Measurements from ENCODE around the gene EIF3D.

EIF3D gene

GRCh38 chr22:36550701-36551495 is 21.9 kb upstream of the EIF3D start:
- TF ChIP-seq CTCF (IDR thresholded peaks at IDR 0.05) = no peak
- DNase-seq (ENCODE audit: low spot score) = no peak
- Histone ChIP-seq H3K27ac (no peak overlapping the region), H3K4me3 (no peak overlapping the region)

- H3K4me3 ChIP-seq = no peak overlapping the region
- TF ChIP-seq CTCF (IDR thresholded peaks at IDR 0.05) = no peak
- peak overlapping the region in 1 of 2 donors; percentile 31 for H3K27ac ChIP-seq
- no peak for DNase-seq (ENCODE audit: low spot score)
Measured at GRCh38 chr22:36549033-36549432, 20.1 kb upstream of the EIF3D start.

- no peak for DNase-seq (ENCODE audit: low spot score)
- peak overlapping the region in 1 of 2 donors; percentile 31 for H3K27ac ChIP-seq
- no peak for TF ChIP-seq CTCF (IDR thresholded peaks at IDR 0.05)
- H3K4me3 ChIP-seq = no peak overlapping the region
Measured at GRCh38 chr22:36548606-36549005, 19.6 kb upstream of the EIF3D start.

GRCh38 chr22:36546932-36547331 is 18.0 kb upstream of the EIF3D start:
- DNase-seq (ENCODE audit: low spot score) = no peak
- TF ChIP-seq CTCF (IDR thresholded peaks at IDR 0.05) = no peak

GRCh38 chr22:36546092-36546804 is 17.3 kb upstream of the EIF3D start:
- no peak for TF ChIP-seq CTCF (IDR thresholded peaks at IDR 0.05)
- no peak overlapping the region for H3K27ac ChIP-seq
- no peak for DNase-seq (ENCODE audit: low spot score)

More at GRCh38 chr22:36546932-36547331, 18.0 kb upstream of the EIF3D start:
- H3K27ac ChIP-seq = no peak overlapping the region
- no peak overlapping the region for H3K4me3 ChIP-seq

GRCh38 chr22:36544107-36544620 is 15.2 kb upstream of the EIF3D start:
- DNase-seq (ENCODE audit: low spot score) = no peak
- Histone ChIP-seq H3K27ac (no peak overlapping the region), H3K4me3 (no peak overlapping the region)
- TF ChIP-seq CTCF (IDR thresholded peaks at IDR 0.05) = no peak

More at GRCh38 chr22:36546092-36546804, 17.3 kb upstream of the EIF3D start:
- no peak overlapping the region for H3K4me3 ChIP-seq

Data from coronary artery (tissue), 2 donors.